Gastrocnemius medialis (tissue), 4 donors: Measurements from ENCODE around the gene DCDC1.

Experiments used
- CTCF ChIP-seq, 5 experiments: fragments of 450-650 bp in 3 of 5; fragments of 200-600 bp in 2 of 5; sonication (generic) in 2 of 5; IDR thresholded peaks in 4 of 5; conservative IDR thresholded peaks in 1 of 5; 1 replicate in 4 of 5; 2 replicates in 1 of 5; pipeline ENCODE4 v1.5.1; 2016 to 2019; ENCODE audit warnings: antibody characterized with exemption in 5 of 5, mild to moderate bottlenecking in 3 of 5, moderate library complexity in 3 of 5
- POLR2A ChIP-seq, 2 donors: fragments of 450-650 bp; IDR thresholded peaks; one replicate each; pipeline ENCODE4 v1.6.1; 2017; ENCODE audit warnings: antibody characterized with exemption in 2 of 2, mild to moderate bottlenecking in 2 of 2, moderate library complexity in 2 of 2

- TF ChIP-seq CTCF (IDR thresholded peaks at IDR 0.05 in 4 of 5, conservative IDR thresholded peaks at IDR 0.05 in 1 of 5) (no peak), POLR2A (IDR thresholded peaks at IDR 0.05) (no peak)
These were observed 122.9 kb downstream of the DCDC1 start for GRCh38 chr11:31246451-31247165.
